ENCODE results near the gene RALGDS. TPM values are rescaled to one million over a fixed set of nuclear protein-coding genes. Genes with fewer than 3 reads are reported as not detected.

The RALGDS gene
- total RNA-seq, 4 donors from 2014 or later = 53.4 to 71.1 (median 55.3) TPM

- H3K36me3 ChIP-seq = peaks cover 29 to 71% (median 43%) of the 10 kb centered on the region in 3 donors
- intact Hi-C loops (cut with DNase I) = no loop called here
- H3K4me1 ChIP-seq = peaks cover 45 to 66% (median 48%) of the 10 kb centered on the region in 3 donors
- WGBS, 2 donors = 41% methylated on average over 3 to 7 of the region's 13 CpGs
- H3K27ac ChIP-seq = peak overlapping the region; percentile 83 to 91 (median 86)
- no peak for DNase-seq
- no peak overlapping the region for H3K4me3 ChIP-seq
- H3K27me3 ChIP-seq = no peaks in the 10 kb centered on the region
- no peak for TF ChIP-seq CTCF (IDR thresholded peaks at IDR 0.05)
- TF ChIP-seq POLR2A (IDR thresholded peaks at IDR 0.05) = no peak
- no peaks in the 10 kb centered on the region for H3K9me3 ChIP-seq
These were observed 64.5 kb downstream of the RALGDS start for GRCh38 chr9:133056533-133056932.

- Histone ChIP-seq H3K4me1 (peaks cover 39 to 60% (median 42%) of the 10 kb centered on the region in 3 donors), H3K27ac (peak overlapping the region; percentile 83 to 91 (median 86)), H3K36me3 (peaks cover 36 to 77% (median 50%) of the 10 kb centered on the region in 3 donors), H3K27me3 (no peaks in the 10 kb centered on the region), H3K9me3 (no peaks in the 10 kb centered on the region), H3K4me3 (no peak overlapping the region)
- DNase-seq = no peak
- WGBS, 2 donors = 84 to 93% methylated on average over 5 to 12 of the region's 17 CpGs
- intact Hi-C loops (cut with DNase I) = no loop called here
- TF ChIP-seq CTCF (IDR thresholded peaks at IDR 0.05) = no peak
- no peak for TF ChIP-seq POLR2A (IDR thresholded peaks at IDR 0.05)
These were observed 65.1 kb downstream of the RALGDS start for GRCh38 chr9:133055788-133056420.

GRCh38 chr9:133054966-133055365 lies 66.1 kb downstream of the RALGDS start:
- H3K27me3 ChIP-seq = no peaks in the 10 kb centered on the region
- H3K4me3 ChIP-seq = no peak overlapping the region
- H3K27ac ChIP-seq = peak overlapping the region in 2 of 4 donors; percentile 88 to 91
- intact Hi-C loops (cut with DNase I) = loop anchor here (5.0 kb wide), 1 partner anchor 87 kb away; no protein-coding TSS in a partner anchor
- 67 to 88% methylated on average over 1 to 8 of the region's 16 CpGs for WGBS, 2 donors
- peaks cover 32 to 50% (median 36%) of the 10 kb centered on the region in 3 donors for H3K4me1 ChIP-seq
- TF ChIP-seq POLR2A (IDR thresholded peaks at IDR 0.05) (no peak), CTCF (IDR thresholded peaks at IDR 0.05) (no peak)
- DNase-seq = no peak
- no peaks in the 10 kb centered on the region for H3K9me3 ChIP-seq
- H3K36me3 ChIP-seq = peaks cover 44 to 87% (median 52%) of the 10 kb centered on the region in 3 donors

- no peak for DNase-seq
- Histone ChIP-seq H3K27me3 (no peaks in the 10 kb centered on the region), H3K9me3 (no peaks in the 10 kb centered on the region), H3K4me1 (peaks cover 26 to 44% (median 32%) of the 10 kb centered on the region in 3 donors), H3K36me3 (peaks cover 44 to 93% (median 52%) of the 10 kb centered on the region in 3 donors), H3K4me3 (no peak overlapping the region), H3K27ac (no peak overlapping the region)
- 86% methylated on average over 8 of the region's 24 CpGs; no CpG with 5 or more reads in 1 of the 2 donors for WGBS, 2 donors
- TF ChIP-seq CTCF (IDR thresholded peaks at IDR 0.05) (no peak), POLR2A (IDR thresholded peaks at IDR 0.05) (no peak)
- intact Hi-C loops (cut with DNase I) = loop anchor here (5.0 kb wide), 1 partner anchor 88 kb away; no protein-coding TSS in a partner anchor
These were observed 66.7 kb downstream of the RALGDS start for GRCh38 chr9:133054194-133054890.

Measured in esophagus squamous epithelium (tissue), 5 donors.